ENCODE measurements around the gene RNF220. TPM values are rescaled to one million over a fixed set of nuclear protein-coding genes. Genes with fewer than 3 reads are reported as not detected.

RNF220 gene
- total RNA-seq: 10 to 100 TPM; 56.0 to 81.7 (median 69.3) TPM
- 74.1 TPM for polyA plus RNA-seq
- long read RNA-seq, donor 1, partial matches to known transcripts: 18 of 138 reads
- long read RNA-seq, donor 1, other reads (novel, unspliced or antisense): 117 of 138 reads
- long read RNA-seq, donor 2, partial matches to known transcripts: 6 of 72 reads
- long read RNA-seq, donor 2, other reads (novel, unspliced or antisense): 64 of 72 reads
- long read RNA-seq, donor 3, partial matches to known transcripts: 4 of 13 reads
- long read RNA-seq, donor 3, other reads (novel, unspliced or antisense): 7 of 13 reads
- long read RNA-seq, donor 4, partial matches to known transcripts: 23 of 67 reads
- long read RNA-seq, donor 4, other reads (novel, unspliced or antisense): 43 of 67 reads

- ATAC-seq: peak; percentile 74 to 84
- 2% methylated on average over 55 of the region's 55 CpGs for WGBS
- peak; percentile 52 to 78 (median 74) for DNase-seq
- intact Hi-C loops (cut with DNase I): no loop called here
- Histone ChIP-seq H3K27me3 (ENCODE audit: control insufficient read depth, insufficient read depth) (no peaks in the 10 kb centered on the region), H3K27ac (ENCODE audit: low read length) (no peak within 1 kb of the TSS), H3K4me3 (ENCODE audit: low read length) (peak within 1 kb of the TSS; percentile 26), H3K4me1 (ENCODE audit: control insufficient read depth, insufficient read depth, low read length) (peaks cover 4% of the 10 kb centered on the region), H3K9me3 (ENCODE audit: control insufficient read depth, low read length) (no peaks in the 10 kb centered on the region)
Measured at GRCh38 chr1:44405031-44405797, at the start of gene RNF220. Gene RNF220, plus strand, starts transcription at chr1:44405255.

GRCh38 chr1:44355582-44356305, 49.3 kb upstream of the RNF220 start:
- Histone ChIP-seq H3K27me3 (ENCODE audit: control insufficient read depth, insufficient read depth) (no peaks in the 10 kb centered on the region), H3K4me1 (ENCODE audit: control insufficient read depth, insufficient read depth, low read length) (no peaks in the 10 kb centered on the region), H3K27ac (ENCODE audit: low read length) (no peak overlapping the region), H3K4me3 (ENCODE audit: low read length) (no peak overlapping the region), H3K9me3 (ENCODE audit: control insufficient read depth, low read length) (no peaks in the 10 kb centered on the region)
- intact Hi-C loops (cut with DNase I): no loop called here
- ATAC-seq (no peak), DNase-seq (no peak)
- 73% methylated on average over 12 of the region's 12 CpGs for WGBS

- Histone ChIP-seq H3K4me3 (ENCODE audit: low read length) (no peak overlapping the region), H3K4me1 (ENCODE audit: control insufficient read depth, insufficient read depth, low read length) (no peaks in the 10 kb centered on the region), H3K27me3 (ENCODE audit: control insufficient read depth, insufficient read depth) (no peaks in the 10 kb centered on the region), H3K9me3 (ENCODE audit: control insufficient read depth, low read length) (no peaks in the 10 kb centered on the region), H3K27ac (ENCODE audit: low read length) (no peak overlapping the region)
- no peak for ATAC-seq
- intact Hi-C loops (cut with DNase I): no loop called here
- DNase-seq: no peak
- WGBS: 68% methylated on average over 4 of the region's 4 CpGs
Measured at GRCh38 chr1:44357710-44358109, 47.3 kb upstream of the RNF220 start.

GRCh38 chr1:44359234-44359935, 45.7 kb upstream of the RNF220 start:
- intact Hi-C loops (cut with DNase I): no loop called here

GRCh38 chr1:44361478-44361877, 43.6 kb upstream of the RNF220 start:
- no peak for ATAC-seq
- intact Hi-C loops (cut with DNase I): no loop called here
- no peaks in the 10 kb centered on the region for H3K4me1 ChIP-seq (ENCODE audit: control insufficient read depth, insufficient read depth, low read length)

More at GRCh38 chr1:44359234-44359935, 45.7 kb upstream of the RNF220 start:
- Histone ChIP-seq H3K4me3 (ENCODE audit: low read length) (no peak overlapping the region), H3K27ac (ENCODE audit: low read length) (no peak overlapping the region), H3K9me3 (ENCODE audit: control insufficient read depth, low read length) (no peaks in the 10 kb centered on the region), H3K27me3 (ENCODE audit: control insufficient read depth, insufficient read depth) (no peaks in the 10 kb centered on the region), H3K4me1 (ENCODE audit: control insufficient read depth, insufficient read depth, low read length) (no peaks in the 10 kb centered on the region)
- DNase-seq (no peak), ATAC-seq (no peak)
- 73% methylated on average over 6 of the region's 6 CpGs for WGBS

GRCh38 chr1:44366371-44366975, 38.6 kb upstream of the RNF220 start:
- Histone ChIP-seq H3K27me3 (ENCODE audit: control insufficient read depth, insufficient read depth) (no peaks in the 10 kb centered on the region), H3K4me3 (ENCODE audit: low read length) (no peak overlapping the region), H3K4me1 (ENCODE audit: control insufficient read depth, insufficient read depth, low read length) (no peaks in the 10 kb centered on the region), H3K9me3 (ENCODE audit: control insufficient read depth, low read length) (no peaks in the 10 kb centered on the region), H3K27ac (ENCODE audit: low read length) (no peak overlapping the region)
- ATAC-seq (no peak), DNase-seq (no peak)
- intact Hi-C loops (cut with DNase I): no loop called here
- 86% methylated on average over 7 of the region's 7 CpGs for WGBS

More at GRCh38 chr1:44361478-44361877, 43.6 kb upstream of the RNF220 start:
- WGBS: 67% methylated on average over 4 of the region's 4 CpGs
- Histone ChIP-seq H3K27me3 (ENCODE audit: control insufficient read depth, insufficient read depth) (no peaks in the 10 kb centered on the region), H3K27ac (ENCODE audit: low read length) (no peak overlapping the region), H3K4me3 (ENCODE audit: low read length) (no peak overlapping the region), H3K9me3 (ENCODE audit: control insufficient read depth, low read length) (no peaks in the 10 kb centered on the region)
- DNase-seq: no peak

- no peaks in the 10 kb centered on the region for H3K4me1 ChIP-seq (ENCODE audit: control insufficient read depth, insufficient read depth, low read length)
- intact Hi-C loops (cut with DNase I): no loop called here
- H3K4me3 ChIP-seq (ENCODE audit: low read length): no peak overlapping the region
- no peaks in the 10 kb centered on the region for H3K9me3 ChIP-seq (ENCODE audit: control insufficient read depth, low read length)
- no peaks in the 10 kb centered on the region for H3K27me3 ChIP-seq (ENCODE audit: control insufficient read depth, insufficient read depth)
- no peak for DNase-seq
- no peak for ATAC-seq
- WGBS: 78% methylated on average over 1 of the region's 1 CpG
- no peak overlapping the region for H3K27ac ChIP-seq (ENCODE audit: low read length)
Measured at GRCh38 chr1:44367944-44368343, 37.1 kb upstream of the RNF220 start.

GRCh38 chr1:44368471-44369151, 36.4 kb upstream of the RNF220 start:
- Histone ChIP-seq H3K27ac (ENCODE audit: low read length) (no peak overlapping the region), H3K4me1 (ENCODE audit: control insufficient read depth, insufficient read depth, low read length) (no peaks in the 10 kb centered on the region), H3K27me3 (ENCODE audit: control insufficient read depth, insufficient read depth) (no peaks in the 10 kb centered on the region), H3K4me3 (ENCODE audit: low read length) (no peak overlapping the region), H3K9me3 (ENCODE audit: control insufficient read depth, low read length) (no peaks in the 10 kb centered on the region)
- no peak for DNase-seq
- ATAC-seq: no peak
- 75% methylated on average over 12 of the region's 12 CpGs for WGBS
- intact Hi-C loops (cut with DNase I): no loop called here

- ATAC-seq (no peak), DNase-seq (no peak)
- intact Hi-C loops (cut with DNase I): loop anchor here in 1 of 4 donors (10.0 kb wide), 1 partner anchor 134 kb away; no protein-coding TSS in a partner anchor
- no peak overlapping the region for H3K27ac ChIP-seq (ENCODE audit: low read length)
- H3K4me3 ChIP-seq (ENCODE audit: low read length): no peak overlapping the region
- no peaks in the 10 kb centered on the region for H3K4me1 ChIP-seq (ENCODE audit: control insufficient read depth, insufficient read depth, low read length)
- no peaks in the 10 kb centered on the region for H3K27me3 ChIP-seq (ENCODE audit: control insufficient read depth, insufficient read depth)
- no peaks in the 10 kb centered on the region for H3K9me3 ChIP-seq (ENCODE audit: control insufficient read depth, low read length)
Measured at GRCh38 chr1:44371206-44371605, 33.8 kb upstream of the RNF220 start.

GRCh38 chr1:44375547-44375946, 29.5 kb upstream of the RNF220 start:
- no peak for DNase-seq
- WGBS: 95% methylated on average over 6 of the region's 6 CpGs

More at GRCh38 chr1:44375547-44375946, 29.5 kb upstream of the RNF220 start:
- intact Hi-C loops (cut with DNase I): loop anchor here in 3 of 4 donors (5.0 to 10.0 kb wide), 2 partner anchors 129 to 217 kb away; no protein-coding TSS in a partner anchor
- Histone ChIP-seq H3K4me1 (ENCODE audit: control insufficient read depth, insufficient read depth, low read length) (no peaks in the 10 kb centered on the region), H3K27ac (ENCODE audit: low read length) (no peak overlapping the region), H3K27me3 (ENCODE audit: control insufficient read depth, insufficient read depth) (no peaks in the 10 kb centered on the region), H3K9me3 (ENCODE audit: control insufficient read depth, low read length) (no peaks in the 10 kb centered on the region), H3K4me3 (ENCODE audit: low read length) (no peak overlapping the region)
- no peak for ATAC-seq

All from right cardiac atrium (tissue), 5 donors.